Activated CD8-positive, alpha-beta memory T cell treated with anti-CD3 and anti-CD28 coated beads for 24 hours (primary cell): ENCODE results near the gene CD3G.
"Not testable (repeated sequence)": the region's sequence is repeated elsewhere in the genome, so short reads cannot be mapped to it uniquely, and the experiment has no call there.

Experiments used
- DNase-seq: peaks from one replicate; pipeline ENCODE4 v3.0.0-alpha.2; 2020

Gene CD3G

GRCh38 chr11:118382954-118383353, 38.8 kb downstream of the CD3G start:
- DNase-seq = no peak

GRCh38 chr11:118383657-118384056, 39.5 kb downstream of the CD3G start:
- DNase-seq = no peak

- no peak for DNase-seq
Measured at GRCh38 chr11:118396097-118396501, 52.0 kb downstream of the CD3G start.

GRCh38 chr11:118397448-118397847, 53.3 kb downstream of the CD3G start:
- no peak for DNase-seq

GRCh38 chr11:118398791-118399559, 54.8 kb downstream of the CD3G start:
- no peak for DNase-seq

GRCh38 chr11:118401151-118401879, 57.2 kb downstream of the CD3G start, which contains the start of gene ATP5MG:
Gene ATP5MG (plus strand): TSS chr11:118401606. CDS start chr11:118401666, 60 bp downstream.
- DNase-seq = peak; percentile 94

- no peak for DNase-seq
Measured at GRCh38 chr11:118401880-118402590, 57.9 kb downstream of the CD3G start.

- not testable (repeated sequence) for DNase-seq
Measured at GRCh38 chr11:118402594-118402993, 58.5 kb downstream of the CD3G start.
